H54 (cell line): ENCODE data around the gene LRRC75B.
A peak's percentile ranks its signal among the peaks of the same experiment; 100 is the strongest.
"Not testable (repeated sequence)": the region's sequence is repeated elsewhere in the genome, so short reads cannot be mapped to it uniquely, and the experiment has no call there.

ENCODE experiments used
- DNase-seq: peaks from one replicate; pipeline ENCODE4 v3.0.0; 2011; ENCODE audit warnings: low spot score, mixed read lengths; ENCODE audit not compliant: insufficient read length
- FAIRE-seq: peaks from 3 replicates; lab custom pipeline; 2011; peaks lifted over from hg19 to GRCh38; lab: Jason Lieb, UNC
- POLR2A ChIP-seq: IDR thresholded peaks from 2 replicates; pipeline ENCODE4 v1.6.1; 2011; ENCODE audit warnings: low read depth, mild to moderate bottlenecking, low read length

LRRC75B gene

DNA sequence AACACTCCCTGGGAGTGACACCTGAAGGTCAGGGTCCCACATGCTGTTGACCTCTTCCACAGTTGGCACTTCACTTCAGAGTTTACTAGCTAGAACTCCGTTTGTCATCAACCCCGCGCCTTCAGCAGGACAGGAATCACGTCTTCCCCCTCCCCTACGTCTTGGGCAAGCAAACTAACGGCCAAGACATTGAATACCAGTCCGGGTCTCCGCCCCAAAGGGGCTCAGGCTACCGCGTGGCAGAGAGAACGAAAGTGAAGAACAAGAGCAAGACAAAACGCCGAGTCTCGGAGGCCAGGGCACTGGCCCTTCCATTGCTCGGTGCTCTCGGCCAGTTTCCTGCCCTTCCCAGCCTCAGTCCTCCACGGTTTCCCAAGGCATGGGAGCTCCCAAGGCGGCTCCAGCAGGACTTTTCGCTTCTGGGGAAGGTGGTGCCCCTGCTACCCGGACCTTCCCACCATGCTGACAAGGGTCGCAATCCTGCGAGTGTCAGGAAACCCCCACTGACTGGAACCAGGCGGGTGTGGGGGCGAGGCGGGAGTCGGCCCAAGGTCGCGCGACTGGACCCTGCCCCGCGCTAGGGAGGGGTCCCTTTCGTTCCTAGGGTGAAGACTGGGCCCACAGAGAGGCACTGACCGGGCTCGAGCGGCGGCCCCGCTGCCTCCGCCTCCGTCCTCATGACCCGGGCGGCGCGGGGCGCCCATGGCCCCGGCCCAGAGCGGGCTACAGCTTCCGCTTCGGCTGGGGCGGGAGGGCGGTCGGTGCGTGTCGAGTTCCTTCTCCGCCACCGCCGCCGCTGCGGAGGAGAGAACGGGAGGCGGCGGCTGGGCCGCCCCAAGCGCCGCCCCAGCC lies 38.3 kb downstream of the LRRC75B start, which contains the start of gene GUCD1:
GUCD1 (minus strand) TSS at position 826 of the 852 bp plus-strand sequence; CDS start at position 679, 147 bp downstream.
- TF ChIP-seq POLR2A, result peak; percentile 60
- peak; percentile 27 for DNase-seq
- no peak for FAIRE-seq

DNA sequence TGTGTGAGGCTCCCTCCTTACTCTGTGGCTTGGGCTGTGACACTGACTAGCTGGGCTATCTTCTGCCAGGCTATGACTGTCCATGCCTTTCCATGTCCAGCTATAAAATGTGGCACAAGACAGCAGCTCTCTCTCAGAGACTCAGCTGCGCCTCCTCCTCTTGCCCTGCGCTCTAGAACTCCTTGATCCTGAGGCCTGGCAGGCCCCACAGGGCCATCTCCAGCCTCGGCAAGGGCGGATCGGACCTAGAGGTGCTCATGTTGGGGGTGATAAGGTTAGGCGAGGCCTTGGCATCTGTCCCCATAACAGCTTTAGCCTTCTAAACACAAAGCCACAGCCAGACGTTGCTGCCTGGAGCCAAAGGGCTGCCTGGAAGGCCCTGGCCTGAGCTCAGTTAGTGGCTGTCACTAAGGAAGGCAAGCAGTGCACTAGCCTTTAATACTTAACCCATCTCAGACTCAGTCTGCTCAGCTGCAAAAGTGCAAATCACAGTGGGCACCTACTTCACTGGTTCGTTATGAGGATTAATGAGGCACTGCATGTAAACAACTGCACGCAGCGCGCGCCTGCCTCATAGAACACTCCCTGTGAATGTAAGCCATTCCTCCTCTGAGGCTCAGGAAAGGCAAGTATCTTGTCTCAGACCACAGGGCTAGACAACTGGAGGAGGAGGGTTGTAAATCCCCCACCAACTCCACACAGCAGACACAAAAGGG lies 39.1 kb downstream of the LRRC75B start:
- TF ChIP-seq POLR2A, result no peak
- no peak for DNase-seq
- FAIRE-seq, result no peak

DNA sequence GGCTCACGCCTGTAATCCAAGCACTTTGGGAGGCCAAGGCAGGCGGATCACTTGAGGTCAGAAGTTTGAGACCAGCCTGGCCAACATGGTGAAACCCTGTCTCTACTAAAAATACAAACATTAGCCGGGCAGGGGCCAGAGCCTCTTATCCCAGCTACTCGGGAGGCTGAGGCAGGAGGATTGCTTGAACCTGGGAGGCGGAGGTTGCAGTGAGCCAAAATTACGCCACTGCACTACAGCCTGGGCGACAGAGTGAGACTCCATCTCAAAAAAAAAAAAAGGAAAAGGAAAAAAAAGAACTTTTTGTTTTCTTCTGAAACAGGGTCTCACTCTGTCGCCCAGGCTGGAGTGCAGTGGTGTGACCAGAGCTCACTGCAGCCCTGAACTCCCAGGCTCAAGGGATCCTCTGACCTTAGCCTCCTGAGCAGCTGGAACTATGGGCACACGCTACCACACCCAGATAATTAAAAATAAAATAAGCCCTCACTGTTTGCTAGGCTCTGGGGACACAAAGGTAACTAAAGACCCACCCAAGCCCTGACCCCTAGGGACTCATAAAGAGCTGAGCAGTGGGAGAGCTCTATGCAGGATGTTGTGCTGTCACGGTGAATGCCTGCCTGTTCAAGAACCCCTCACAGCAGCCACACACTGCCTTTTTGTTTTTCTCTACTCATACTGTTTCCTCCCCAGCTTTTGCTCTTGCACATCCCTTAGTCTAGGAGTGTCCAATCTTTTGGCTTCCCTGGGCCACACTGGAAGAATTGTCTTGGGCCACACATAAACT lies 40.2 kb downstream of the LRRC75B start:
- not testable (repeated sequence) for DNase-seq, FAIRE-seq

DNA sequence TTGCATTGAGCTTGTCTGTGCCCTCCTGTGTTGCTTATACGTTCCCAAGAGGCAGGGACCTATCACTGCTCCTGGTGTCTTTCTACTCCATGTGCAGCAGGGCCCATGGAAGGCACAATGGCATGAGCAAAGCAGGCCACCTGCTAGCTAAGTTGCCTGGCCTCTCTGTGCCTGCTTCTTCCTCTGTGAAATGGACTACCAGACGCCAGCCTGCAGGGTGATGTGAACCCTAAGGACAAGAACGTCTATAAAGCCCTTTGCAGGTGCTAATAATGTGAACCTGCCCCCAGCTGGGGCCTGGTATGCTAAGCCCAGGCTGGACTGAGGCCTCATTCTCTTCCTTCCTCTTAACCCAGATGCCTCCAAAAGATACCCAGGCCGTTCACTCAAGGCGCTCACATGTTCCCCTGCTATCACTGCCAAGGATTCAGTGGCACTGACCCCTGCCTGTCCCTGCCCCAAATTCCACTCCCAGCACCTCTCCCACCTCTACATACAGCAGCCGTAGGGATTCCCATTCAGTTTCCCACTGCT lies 41.9 kb downstream of the LRRC75B start:
- no peak for FAIRE-seq
- no peak for DNase-seq
- TF ChIP-seq POLR2A, result no peak

DNA sequence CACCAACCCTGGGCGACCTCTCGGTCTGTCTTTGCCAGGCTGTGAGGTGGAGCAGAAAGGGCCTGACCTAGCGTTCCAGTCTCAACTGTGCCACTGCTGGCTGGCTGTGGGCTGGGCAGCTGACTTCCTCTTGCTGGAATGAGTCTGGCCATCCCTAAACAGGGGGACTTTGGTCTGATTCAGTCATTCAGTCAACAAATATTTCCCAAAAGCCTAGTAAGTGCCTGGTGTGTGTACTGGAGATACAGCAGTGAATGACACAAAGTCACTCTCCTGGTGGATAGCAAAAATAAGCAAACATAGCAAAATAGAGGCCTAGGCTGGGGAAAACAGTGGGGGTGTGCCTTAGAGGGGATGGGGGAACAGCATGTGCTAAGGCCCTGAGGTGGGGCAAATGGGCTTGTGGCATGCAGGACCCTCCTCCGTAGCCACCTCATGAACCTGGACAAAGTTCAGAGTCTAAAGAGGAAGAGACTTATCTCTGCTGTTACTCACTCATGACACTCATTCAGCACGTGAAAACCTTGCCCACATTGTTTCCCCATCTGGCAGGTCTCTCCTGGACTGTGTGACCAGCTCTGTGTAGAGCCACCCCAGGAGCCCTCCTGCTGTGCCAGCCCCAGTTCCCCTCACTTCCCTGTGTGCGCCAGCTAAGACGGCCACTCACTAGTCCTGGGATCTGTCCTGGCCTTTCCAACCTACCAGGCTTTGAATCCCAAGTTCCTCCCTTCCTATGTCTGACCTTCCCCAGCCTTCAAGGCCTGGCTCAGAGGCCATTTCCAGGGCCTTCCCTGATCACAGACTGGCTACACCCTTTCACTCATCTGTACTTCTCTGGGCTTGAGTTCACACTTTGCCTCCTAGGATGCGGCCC lies 42.6 kb downstream of the LRRC75B start:
- no peak for TF ChIP-seq POLR2A
- DNase-seq, result no peak
- FAIRE-seq, result no peak

DNA sequence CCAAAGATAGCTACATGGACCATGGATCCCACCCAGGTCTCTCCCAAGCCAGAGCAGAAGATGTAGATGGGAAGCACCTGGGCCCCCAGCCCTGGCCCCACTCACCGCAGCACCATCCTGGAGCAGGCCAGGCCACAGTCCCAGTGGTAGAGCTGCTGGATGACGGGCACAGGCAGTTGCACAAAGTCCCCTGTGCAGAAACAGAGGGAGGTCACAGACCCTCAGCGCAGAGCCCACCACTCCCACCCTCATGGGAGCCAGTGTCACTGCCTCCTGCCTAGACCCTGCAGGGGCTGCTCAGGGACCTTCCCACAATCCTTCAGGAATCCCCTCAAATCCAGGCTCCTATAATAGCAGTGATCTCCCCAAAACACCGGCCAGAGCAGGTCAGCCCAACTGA lies 44.1 kb downstream of the LRRC75B start:
- no peak for DNase-seq
- no peak for TF ChIP-seq POLR2A
- no peak for FAIRE-seq

DNA sequence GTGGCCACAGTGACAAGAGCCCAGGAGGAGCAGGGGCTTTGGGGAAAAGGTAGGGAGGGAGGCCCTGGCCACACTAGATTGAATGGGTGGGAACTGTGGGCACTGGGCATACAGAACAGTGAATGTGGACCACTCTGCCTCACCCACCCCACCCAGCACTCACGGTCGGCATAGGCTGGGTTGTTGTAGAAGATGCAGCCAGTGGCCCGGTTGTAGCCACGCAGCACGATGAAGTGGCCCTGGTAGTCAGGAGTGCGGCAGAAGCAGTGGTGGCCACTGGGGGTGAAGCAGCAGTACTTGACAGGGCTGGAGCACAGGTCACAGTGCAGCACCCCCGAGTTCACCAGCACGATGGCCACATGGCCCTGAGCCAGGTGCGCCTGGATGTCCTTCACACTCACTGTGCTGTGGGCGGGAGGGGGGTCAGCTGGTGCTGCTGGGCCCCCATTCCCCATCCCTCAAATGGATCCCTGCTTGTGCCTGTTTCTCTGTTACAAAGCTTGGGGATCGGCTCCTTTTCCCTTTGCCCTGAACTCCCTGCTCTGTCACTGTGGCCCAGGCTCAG lies 49.1 kb downstream of the LRRC75B start:
- TF ChIP-seq POLR2A, result no peak
- no peak for FAIRE-seq
- DNase-seq, result no peak

DNA sequence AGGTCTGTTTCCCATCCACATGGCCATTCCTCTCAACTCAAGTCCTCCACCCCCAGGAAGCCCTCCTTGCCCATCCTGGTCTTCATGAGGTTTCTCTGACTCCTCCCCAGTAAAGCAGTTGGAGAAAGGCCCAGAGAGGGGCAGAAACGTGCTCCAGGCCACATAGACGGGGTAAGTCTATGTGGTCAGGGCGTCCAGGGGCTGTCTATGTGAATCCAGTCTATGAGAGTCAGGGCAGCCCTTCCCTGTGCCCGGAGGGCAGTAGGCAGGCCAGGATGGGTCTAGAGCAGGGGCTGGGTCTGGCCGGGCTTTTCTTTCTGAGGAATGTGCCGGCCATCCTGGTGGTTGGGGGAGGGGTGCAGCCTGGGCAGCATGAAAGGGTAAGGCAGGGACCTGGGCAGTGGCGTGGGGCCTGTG lies 49.7 kb downstream of the LRRC75B start:
- FAIRE-seq (no peak), DNase-seq (no peak)
- TF ChIP-seq POLR2A, result no peak

DNA sequence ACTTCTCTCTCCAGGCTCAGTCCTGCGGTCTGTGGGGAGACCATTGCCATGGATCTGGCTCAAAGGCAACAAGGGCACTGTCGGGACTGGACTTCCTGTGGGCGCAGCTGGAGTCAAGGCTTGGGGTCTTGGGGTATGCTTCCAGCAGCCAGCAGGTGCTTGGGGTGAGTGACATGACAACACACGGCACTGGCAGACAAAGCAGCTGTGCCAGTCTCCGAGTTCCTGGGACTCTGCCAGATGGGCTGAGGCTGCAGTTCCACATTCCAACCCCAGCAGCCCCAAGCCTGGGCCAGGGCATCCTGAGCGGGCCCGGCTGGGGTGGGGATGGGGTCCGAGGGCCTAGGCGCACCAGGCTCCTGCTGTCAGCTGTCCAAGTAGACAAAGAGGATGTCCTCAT lies 50.2 kb downstream of the LRRC75B start:
- TF ChIP-seq POLR2A, result no peak
- DNase-seq, result no peak
- no peak for FAIRE-seq

DNA sequence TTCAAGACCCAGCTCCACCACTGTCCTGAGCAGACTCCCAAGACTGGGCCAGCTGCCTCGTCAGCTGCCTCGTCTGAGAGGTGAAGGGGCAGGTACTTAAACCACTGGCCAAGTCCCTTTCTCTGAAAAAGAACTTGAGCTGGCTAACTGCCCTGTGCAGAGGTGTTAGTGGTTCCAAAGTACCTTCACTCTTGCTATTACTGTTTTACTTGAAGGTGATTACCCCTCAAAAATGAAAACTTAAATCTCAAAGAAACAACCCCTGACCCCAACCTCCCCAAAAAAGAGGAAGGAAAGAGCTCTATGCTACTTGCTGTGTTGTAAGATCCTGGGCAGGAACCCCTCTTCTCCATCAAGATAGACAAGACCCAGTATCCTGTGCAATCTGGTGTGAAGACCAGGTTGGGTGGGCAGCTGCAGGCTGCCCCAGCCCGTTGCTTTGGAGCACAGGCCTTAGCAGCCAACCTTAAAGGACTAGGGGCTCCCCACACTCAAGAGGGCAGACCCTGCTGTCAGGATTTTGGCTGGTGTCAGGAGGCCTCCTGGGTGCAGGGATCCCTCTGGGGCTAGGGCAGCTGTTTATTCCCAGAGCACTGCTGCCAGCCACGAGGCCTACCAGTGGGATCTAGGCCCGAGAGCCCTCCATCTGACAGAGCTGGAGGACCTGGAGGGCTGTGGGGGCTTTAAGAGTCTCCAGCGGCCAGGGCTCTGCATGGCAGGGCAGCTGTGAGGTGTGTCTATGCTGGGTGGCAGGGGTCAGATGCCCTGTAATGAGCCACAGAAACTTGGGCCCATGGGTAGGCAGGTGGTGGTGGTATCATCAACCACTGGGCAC lies 51.0 kb downstream of the LRRC75B start:
- FAIRE-seq (no peak), DNase-seq (no peak)
- no peak for TF ChIP-seq POLR2A

DNA sequence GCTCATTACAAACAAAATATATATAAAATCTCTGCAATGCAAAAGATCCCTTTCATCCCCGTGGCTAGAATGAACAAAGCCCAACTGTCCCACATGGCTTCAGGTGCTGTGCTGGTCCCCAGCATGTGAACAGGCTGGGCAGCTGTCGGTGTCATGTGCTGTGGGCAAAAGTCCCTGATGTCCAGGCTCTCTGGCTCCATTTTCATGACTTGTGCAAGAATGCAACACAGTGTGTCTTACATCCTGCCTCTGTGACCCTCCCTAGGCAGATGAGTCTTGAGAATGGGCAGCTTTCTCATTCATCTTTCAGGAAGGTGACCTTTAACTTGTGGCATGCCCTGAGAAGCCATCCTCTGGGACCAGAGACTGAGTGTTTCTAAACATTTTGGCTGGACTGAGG lies 52.4 kb downstream of the LRRC75B start:
- TF ChIP-seq POLR2A, result no peak
- FAIRE-seq, result no peak
- no peak for DNase-seq

DNA sequence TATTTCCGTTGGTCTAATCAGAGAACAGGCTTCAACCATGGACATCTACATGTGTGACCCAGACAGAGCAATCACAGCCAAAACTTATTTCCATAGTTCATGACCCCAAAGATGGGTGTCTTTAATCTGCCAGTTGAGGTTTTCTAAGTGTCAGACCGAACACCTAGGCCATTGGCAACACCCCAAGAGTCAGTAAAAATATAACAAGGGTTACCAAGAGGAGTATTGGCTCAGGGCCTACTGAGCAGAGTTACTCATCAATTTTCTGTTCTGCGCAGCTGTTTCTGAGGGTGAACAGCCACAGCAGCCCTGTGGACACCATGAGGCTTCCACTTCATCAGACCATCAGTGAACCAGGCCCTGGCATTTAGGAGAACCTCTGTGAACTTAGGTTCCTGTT lies 56.8 kb downstream of the LRRC75B start:
- no peak for TF ChIP-seq POLR2A
- FAIRE-seq (no peak), DNase-seq (no peak)
